Lung (tissue), 12 donors: ENCODE measurements around the gene IQCE. TPM values are rescaled to one million over a fixed set of nuclear protein-coding genes. Genes with fewer than 3 reads are reported as not detected.

ENCODE experiments used
- ATAC-seq: fragments of 200-7000 bp; cut with Tn5 transposase; one replicate; pipeline ENCODE4 v1.9.1; 2020; ENCODE audit warnings: moderate number of reproducible peaks; ENCODE audit not compliant: insufficient read depth, low FRiP score
- DNase-seq, 3 donors: peaks; one replicate each; pipeline ENCODE4 v3.0.0-alpha.2; 2013 to 2017
- H3K27ac ChIP-seq, 2 donors: one replicate each; pipeline ENCODE4 v1.5.1; 2013; ENCODE audit warnings: mild to moderate bottlenecking in 2 of 2, moderate library complexity in 2 of 2, control low read depth in 1 of 2, inconsistent platforms in 1 of 2, low read depth in 1 of 2, low read length in 1 of 2
- H3K27me3 ChIP-seq, 3 donors: one replicate each; pipeline ENCODE4 v1.5.1; 2013; ENCODE audit warnings: low read length in 2 of 3; ENCODE audit not compliant: control insufficient read depth in 3 of 3, insufficient read depth in 3 of 3
- H3K36me3 ChIP-seq, 4 donors: one replicate each; pipeline ENCODE4 v1.5.1; 2013; ENCODE audit warnings: low read length in 4 of 4, mild to moderate bottlenecking in 1 of 4, moderate library complexity in 1 of 4; ENCODE audit not compliant: control insufficient read depth in 4 of 4, insufficient read depth in 4 of 4
- H3K4me1 ChIP-seq, 5 donors: one replicate each; pipeline ENCODE4 v1.5.1; 2013; ENCODE audit warnings: low read length in 5 of 5, mild to moderate bottlenecking in 2 of 5, moderate library complexity in 1 of 5; ENCODE audit not compliant: control insufficient read depth in 5 of 5, insufficient read depth in 5 of 5
- H3K4me3 ChIP-seq: one replicate; pipeline ENCODE4 v1.5.1; 2013; ENCODE audit warnings: mild to moderate bottlenecking, control low read depth, moderate library complexity
- H3K9ac ChIP-seq, 2 donors: one replicate each; pipeline ENCODE4 v1.5.1; 2013; ENCODE audit warnings: low read length in 2 of 2, control low read depth in 1 of 2; ENCODE audit not compliant: insufficient read depth in 1 of 2
- H3K9me3 ChIP-seq, 4 donors: one replicate each; pipeline ENCODE4 v1.5.1; 2013; ENCODE audit warnings: low read length in 3 of 4, mild to moderate bottlenecking in 1 of 4, moderate library complexity in 1 of 4; ENCODE audit not compliant: control insufficient read depth in 4 of 4, insufficient read depth in 3 of 4
- WGBS, 2 donors: extraction: QIAGEN DNeasy Blood & Tissue Kit; methylation state at CpG; one replicate each; pipeline ENCODE4 v1.1.7; 2013; 5-methylcytosine and 5-hydroxymethylcytosine counted together
- polyA plus RNA-seq, 2 donors: library from polyadenylated mRNA; stranded (reverse); fragments of 200-250 nt; gene quantifications; one replicate each; pipeline ENCODE4 v1.2.1, GENCODE V29; 2013
- total RNA-seq, 2 donors: library from RNA; depleted of rRNA in 1 of 2; stranded (reverse); fragments of >200 nt in 1 of 2; gene quantifications; one replicate each; pipeline ENCODE4 v1.2.1, GENCODE V29; 2014 to 2021
- TF ChIP-seq, protein P1 (sequence below): IDR thresholded peaks from 2 replicates; pipeline ENCODE4 v1.5.1; 2012; ENCODE audit warnings: mild to moderate bottlenecking; ENCODE audit errors: control extremely low read depth, extremely low read depth
- donor health status: control.
- donor health status: control.
- donor health status: Bipolar disorder and iron deficiency.
- donor health status: healthy.
- donor health status: DM: yes; HTN: yes; CAD: no.

Gene IQCE
- total and polyA plus RNA-seq, 4 donors = 8.1 to 29.0 (median 16.0) TPM

DNA sequence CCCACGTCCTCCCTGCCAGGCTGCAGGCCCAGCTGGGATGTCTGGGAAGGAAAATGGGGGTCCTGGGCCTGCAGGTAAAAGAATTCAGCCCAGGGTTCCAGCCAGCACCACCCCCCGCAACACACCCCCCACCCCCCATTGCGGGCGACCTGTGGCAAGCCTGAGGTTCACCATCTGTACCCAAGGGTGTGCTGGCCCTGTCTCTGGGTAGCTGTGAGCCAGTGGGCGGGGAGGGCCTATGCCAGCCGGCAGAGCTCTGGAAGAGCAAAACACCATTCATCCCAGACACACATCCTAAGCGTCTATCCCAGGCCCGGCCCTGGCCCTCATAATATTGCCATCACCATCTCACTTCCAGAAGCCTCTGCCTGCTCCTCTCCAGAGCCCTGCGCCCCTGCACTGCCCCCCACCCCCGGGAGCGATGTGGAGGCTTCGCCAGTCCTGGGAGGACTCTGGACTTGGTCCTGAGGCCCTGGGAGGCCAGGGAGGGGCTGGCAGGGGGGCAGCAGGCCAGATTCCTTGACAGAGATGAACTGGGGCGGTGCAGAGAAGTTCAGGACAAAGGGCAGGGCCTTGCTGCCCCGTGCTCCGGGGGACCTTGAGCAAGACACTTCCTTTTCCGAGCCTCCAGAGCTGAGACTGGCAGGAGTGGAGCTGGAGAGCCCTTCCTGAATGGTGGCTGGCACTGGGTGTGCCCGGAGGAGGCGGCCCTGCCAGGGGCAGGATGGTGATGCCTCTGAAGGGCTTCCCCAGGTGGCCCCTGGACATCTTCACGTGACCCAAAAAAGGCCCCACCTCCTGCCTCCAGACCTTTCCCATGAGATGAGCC lies 64.3 kb downstream of the IQCE start:
- DNase-seq = no peak
- Histone ChIP-seq H3K4me1 (peaks cover 0 to 57% (median 20%) of the 10 kb centered on the region in 5 donors), H3K9ac (no peak overlapping the region), H3K9me3 (no peaks in the 10 kb centered on the region), H3K36me3 (no peaks in the 10 kb centered on the region), H3K27ac (no peak overlapping the region), H3K27me3 (no peaks in the 10 kb centered on the region), H3K4me3 (no peak overlapping the region)
- peak; percentile 30 for ATAC-seq
- 54% methylated on average over 19 of the region's 19 CpGs for WGBS, 2 donors
- TF ChIP-seq, protein P1, sequence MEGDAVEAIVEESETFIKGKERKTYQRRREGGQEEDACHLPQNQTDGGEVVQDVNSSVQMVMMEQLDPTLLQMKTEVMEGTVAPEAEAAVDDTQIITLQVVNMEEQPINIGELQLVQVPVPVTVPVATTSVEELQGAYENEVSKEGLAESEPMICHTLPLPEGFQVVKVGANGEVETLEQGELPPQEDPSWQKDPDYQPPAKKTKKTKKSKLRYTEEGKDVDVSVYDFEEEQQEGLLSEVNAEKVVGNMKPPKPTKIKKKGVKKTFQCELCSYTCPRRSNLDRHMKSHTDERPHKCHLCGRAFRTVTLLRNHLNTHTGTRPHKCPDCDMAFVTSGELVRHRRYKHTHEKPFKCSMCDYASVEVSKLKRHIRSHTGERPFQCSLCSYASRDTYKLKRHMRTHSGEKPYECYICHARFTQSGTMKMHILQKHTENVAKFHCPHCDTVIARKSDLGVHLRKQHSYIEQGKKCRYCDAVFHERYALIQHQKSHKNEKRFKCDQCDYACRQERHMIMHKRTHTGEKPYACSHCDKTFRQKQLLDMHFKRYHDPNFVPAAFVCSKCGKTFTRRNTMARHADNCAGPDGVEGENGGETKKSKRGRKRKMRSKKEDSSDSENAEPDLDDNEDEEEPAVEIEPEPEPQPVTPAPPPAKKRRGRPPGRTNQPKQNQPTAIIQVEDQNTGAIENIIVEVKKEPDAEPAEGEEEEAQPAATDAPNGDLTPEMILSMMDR = no peak

DNA sequence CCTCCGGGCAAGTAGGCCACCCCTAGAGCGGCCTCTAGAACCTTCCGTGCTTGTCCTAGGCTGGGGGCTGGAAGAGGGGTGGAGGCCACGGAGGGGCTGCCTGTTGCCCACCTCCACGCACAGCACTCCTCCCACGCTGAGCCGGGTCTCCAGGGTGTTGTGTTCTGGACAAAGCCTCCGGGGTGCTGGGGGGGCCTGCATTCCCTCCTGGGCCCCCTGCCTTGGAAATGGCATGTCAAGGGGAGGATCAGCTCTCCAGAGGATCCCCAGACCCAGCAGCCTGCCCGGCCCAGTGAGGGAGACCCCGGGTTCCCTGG lies 64.9 kb downstream of the IQCE start:
- no peak overlapping the region for H3K4me3 ChIP-seq
- TF ChIP-seq, protein P1 = no peak
- H3K9ac ChIP-seq = no peak overlapping the region
- 84 to 88% methylated on average over 10 of the region's 10 CpGs for WGBS, 2 donors
- H3K4me1 ChIP-seq = peaks cover 0 to 51% (median 18%) of the 10 kb centered on the region in 5 donors
- H3K9me3 ChIP-seq = no peaks in the 10 kb centered on the region
- no peak for DNase-seq
- H3K36me3 ChIP-seq = no peaks in the 10 kb centered on the region
- no peak for ATAC-seq
- H3K27me3 ChIP-seq = no peaks in the 10 kb centered on the region
- no peak overlapping the region for H3K27ac ChIP-seq

DNA sequence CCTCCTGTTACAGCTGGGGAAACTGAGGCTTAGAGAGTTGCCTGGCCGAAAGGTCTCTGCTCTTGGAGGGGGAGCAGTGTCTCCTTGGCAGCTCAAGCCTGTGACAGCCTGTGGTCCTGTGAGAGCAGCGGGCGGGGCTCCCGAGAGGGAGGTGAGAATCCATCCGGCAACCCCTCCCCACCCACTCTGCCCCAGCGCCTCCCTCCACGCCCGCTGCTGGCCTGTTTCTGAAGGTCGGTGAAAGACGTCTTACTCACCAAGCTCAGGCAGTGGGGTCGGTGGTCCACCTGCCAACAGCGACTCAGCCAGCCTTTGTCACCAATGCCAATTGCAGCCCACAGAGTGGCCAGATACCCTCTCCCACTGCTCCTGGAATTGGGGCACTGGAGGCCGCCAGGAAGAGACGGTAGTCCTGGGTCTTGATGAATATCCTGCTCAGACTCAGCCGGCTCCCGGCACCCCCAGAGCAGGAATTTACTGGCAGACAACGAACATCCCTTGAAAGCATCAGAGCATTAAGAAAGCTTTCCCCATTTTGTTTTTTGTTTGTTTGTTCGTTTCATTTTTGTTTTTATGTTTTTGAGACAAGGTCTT lies 65.6 kb downstream of the IQCE start:
- no peak for ATAC-seq
- H3K4me1 ChIP-seq = peaks cover 0 to 44% (median 18%) of the 10 kb centered on the region in 5 donors

More for the DNA sequence above, 65.6 kb downstream of the IQCE start:
- Histone ChIP-seq H3K4me3 (no peak overlapping the region), H3K27ac (no peak overlapping the region), H3K9me3 (no peaks in the 10 kb centered on the region), H3K36me3 (no peaks in the 10 kb centered on the region), H3K9ac (no peak overlapping the region), H3K27me3 (no peaks in the 10 kb centered on the region)
- WGBS, 2 donors = 80 to 84% methylated on average over 18 of the region's 18 CpGs
- TF ChIP-seq, protein P1 = no peak
- DNase-seq = peak in 1 of 3 donors; percentile 49
